ENCODE data around the gene ZFP1. TPM values are rescaled to one million over a fixed set of nuclear protein-coding genes. Genes with fewer than 3 reads are reported as not detected.

ZFP1 gene
- total RNA-seq, 1 experiment from 2014 or later, result 22.6 TPM

GRCh38 chr16:75202069-75202590 is 53.8 kb downstream of the ZFP1 start:
- CTCF ChIA-PET, result no interaction called here
- H3K4me1 ChIP-seq (ENCODE audit: insufficient read depth, low read length, poor library complexity, severe bottlenecking), result no peaks in the 10 kb centered on the region
- H3K27ac ChIP-seq (ENCODE audit: low read depth, low read length, poor library complexity, severe bottlenecking), result no peak overlapping the region
- no peak overlapping the region for H3K4me3 ChIP-seq (ENCODE audit: low read depth, low read length, poor library complexity, severe bottlenecking)
- intact Hi-C loops (cut with micrococcal nuclease; ENCODE audit: unreplicated experiment), result no loop called here
- POLR2A ChIA-PET (ENCODE audit: low non-redundant PET), result no interaction called here
- no TSS peak for BruUV-seq (replicated peaks)
- H3K27me3 ChIP-seq (replicated peaks; ENCODE audit: insufficient read depth, low read depth, low read length, poor library complexity), result no peaks in the 10 kb centered on the region
- H3K9me3 ChIP-seq (ENCODE audit: low read depth, low read length, poor library complexity, severe bottlenecking), result no peaks in the 10 kb centered on the region
- no peaks in the 10 kb centered on the region for H3K36me3 ChIP-seq (ENCODE audit: insufficient read depth, low read length, poor library complexity, severe bottlenecking)
- DNase-seq (ENCODE audit: low spot score), result no peak
- TF ChIP-seq EZH2 (IDR thresholded peaks at IDR 0.05; ENCODE audit: borderline replicate concordance, low read depth, low read length, poor library complexity, severe bottlenecking), result no peak
- no peak for TF ChIP-seq CTCF (conservative IDR thresholded peaks at IDR 0.05; ENCODE audit: low read depth, low read length)

GRCh38 chr16:75203096-75203495 is 54.8 kb downstream of the ZFP1 start:
- H3K4me1 ChIP-seq (ENCODE audit: insufficient read depth, low read length, poor library complexity, severe bottlenecking), result no peaks in the 10 kb centered on the region
- TF ChIP-seq CTCF (conservative IDR thresholded peaks at IDR 0.05; ENCODE audit: low read depth, low read length) (no peak), EZH2 (IDR thresholded peaks at IDR 0.05; ENCODE audit: borderline replicate concordance, low read depth, low read length, poor library complexity, severe bottlenecking) (no peak)
- POLR2A ChIA-PET (ENCODE audit: low non-redundant PET), result no interaction called here
- CTCF ChIA-PET, result no interaction called here
- no peak overlapping the region for H3K27ac ChIP-seq (ENCODE audit: low read depth, low read length, poor library complexity, severe bottlenecking)
- DNase-seq (ENCODE audit: low spot score), result no peak
- no TSS peak for BruUV-seq (replicated peaks)
- H3K36me3 ChIP-seq (ENCODE audit: insufficient read depth, low read length, poor library complexity, severe bottlenecking), result no peaks in the 10 kb centered on the region
- intact Hi-C loops (cut with micrococcal nuclease; ENCODE audit: unreplicated experiment), result no loop called here
- no peaks in the 10 kb centered on the region for H3K9me3 ChIP-seq (ENCODE audit: low read depth, low read length, poor library complexity, severe bottlenecking)
- H3K27me3 ChIP-seq (replicated peaks; ENCODE audit: insufficient read depth, low read depth, low read length, poor library complexity), result no peaks in the 10 kb centered on the region
- H3K4me3 ChIP-seq (ENCODE audit: low read depth, low read length, poor library complexity, severe bottlenecking), result no peak overlapping the region

GRCh38 chr16:75203667-75204409 is 55.5 kb downstream of the ZFP1 start:
- TF ChIP-seq CTCF (conservative IDR thresholded peaks at IDR 0.05; ENCODE audit: low read depth, low read length), result no peak
- no peak for TF ChIP-seq EZH2 (IDR thresholded peaks at IDR 0.05; ENCODE audit: borderline replicate concordance, low read depth, low read length, poor library complexity, severe bottlenecking)
- intact Hi-C loops (cut with micrococcal nuclease; ENCODE audit: unreplicated experiment), result no loop called here
- DNase-seq (ENCODE audit: low spot score), result no peak
- Histone ChIP-seq H3K4me3 (ENCODE audit: low read depth, low read length, poor library complexity, severe bottlenecking) (no peak overlapping the region), H3K27ac (ENCODE audit: low read depth, low read length, poor library complexity, severe bottlenecking) (no peak overlapping the region), H3K4me1 (ENCODE audit: insufficient read depth, low read length, poor library complexity, severe bottlenecking) (no peaks in the 10 kb centered on the region), H3K36me3 (ENCODE audit: insufficient read depth, low read length, poor library complexity, severe bottlenecking) (no peaks in the 10 kb centered on the region), H3K27me3 (replicated peaks; ENCODE audit: insufficient read depth, low read depth, low read length, poor library complexity) (no peaks in the 10 kb centered on the region), H3K9me3 (ENCODE audit: low read depth, low read length, poor library complexity, severe bottlenecking) (no peaks in the 10 kb centered on the region)
- no TSS peak for BruUV-seq (replicated peaks)
- POLR2A ChIA-PET (ENCODE audit: low non-redundant PET), result no interaction called here
- CTCF ChIA-PET, result interaction anchor here (0.7 kb wide), 1 partner anchor 30 kb away, joined by 3 read pairs; no protein-coding TSS in a partner anchor

Data from A673 (cell line).